Measurements from ENCODE around the gene LZTR1.

Gene LZTR1

DNA sequence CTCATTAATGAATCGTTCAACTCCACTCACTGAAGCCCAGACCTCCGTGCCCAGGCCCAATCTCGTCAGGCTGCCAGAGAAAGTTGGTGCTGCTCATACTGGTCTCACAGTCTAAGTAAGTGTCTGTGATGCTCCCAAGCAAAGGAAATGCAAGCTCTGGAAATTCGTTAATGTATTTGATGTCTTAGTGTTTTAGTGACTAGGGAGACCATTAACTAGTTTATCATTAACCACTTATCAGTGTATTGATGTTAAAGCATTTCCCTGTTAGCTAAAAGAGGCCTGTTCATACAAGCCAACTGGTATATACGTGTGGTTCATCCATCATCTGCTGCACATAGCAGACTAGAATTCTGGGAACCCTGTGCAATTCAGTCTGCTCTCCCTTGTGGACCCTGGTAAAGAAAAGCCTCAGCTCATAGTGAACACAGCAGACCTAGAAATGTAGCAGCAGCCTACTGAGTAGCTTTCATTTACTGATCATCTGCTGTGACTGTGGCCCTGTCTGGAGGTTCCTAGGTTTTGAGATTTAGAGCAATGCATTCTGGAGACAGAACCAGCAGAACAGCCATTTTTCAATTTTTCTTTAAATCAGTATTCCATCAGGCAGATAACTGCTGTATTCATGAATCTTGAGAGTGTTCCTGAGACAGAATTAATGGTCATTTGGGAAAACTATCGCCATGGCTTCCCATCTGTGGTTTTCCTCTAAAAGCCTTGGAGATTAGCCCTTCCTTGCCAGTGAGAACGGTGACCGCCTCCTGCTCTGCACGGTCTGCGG lies 30.8 kb upstream of the LZTR1 start:
- no peak for DNase-seq

DNA sequence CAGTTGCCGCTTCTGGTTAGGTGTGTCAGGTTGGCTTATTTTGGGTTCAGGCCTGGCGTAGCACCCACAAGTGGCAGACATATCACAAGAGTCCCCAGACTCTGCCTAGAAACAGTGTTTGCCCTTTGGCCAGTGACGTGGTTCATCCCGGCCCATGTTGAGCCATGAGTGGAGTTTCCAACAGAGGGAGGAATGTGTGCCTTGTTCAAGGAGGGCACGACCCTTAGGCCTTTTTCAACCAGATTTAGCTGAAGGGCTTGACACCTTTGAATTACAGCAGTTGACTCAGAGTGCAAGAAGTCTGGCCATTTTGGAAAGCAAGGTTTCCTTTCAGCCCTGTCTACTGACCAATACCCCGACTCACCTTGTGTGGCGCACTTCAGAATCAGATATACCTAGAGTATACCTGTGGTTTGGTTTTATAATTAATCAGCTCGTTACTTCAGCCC lies 30.1 kb upstream of the LZTR1 start:
- no peak for DNase-seq

DNA sequence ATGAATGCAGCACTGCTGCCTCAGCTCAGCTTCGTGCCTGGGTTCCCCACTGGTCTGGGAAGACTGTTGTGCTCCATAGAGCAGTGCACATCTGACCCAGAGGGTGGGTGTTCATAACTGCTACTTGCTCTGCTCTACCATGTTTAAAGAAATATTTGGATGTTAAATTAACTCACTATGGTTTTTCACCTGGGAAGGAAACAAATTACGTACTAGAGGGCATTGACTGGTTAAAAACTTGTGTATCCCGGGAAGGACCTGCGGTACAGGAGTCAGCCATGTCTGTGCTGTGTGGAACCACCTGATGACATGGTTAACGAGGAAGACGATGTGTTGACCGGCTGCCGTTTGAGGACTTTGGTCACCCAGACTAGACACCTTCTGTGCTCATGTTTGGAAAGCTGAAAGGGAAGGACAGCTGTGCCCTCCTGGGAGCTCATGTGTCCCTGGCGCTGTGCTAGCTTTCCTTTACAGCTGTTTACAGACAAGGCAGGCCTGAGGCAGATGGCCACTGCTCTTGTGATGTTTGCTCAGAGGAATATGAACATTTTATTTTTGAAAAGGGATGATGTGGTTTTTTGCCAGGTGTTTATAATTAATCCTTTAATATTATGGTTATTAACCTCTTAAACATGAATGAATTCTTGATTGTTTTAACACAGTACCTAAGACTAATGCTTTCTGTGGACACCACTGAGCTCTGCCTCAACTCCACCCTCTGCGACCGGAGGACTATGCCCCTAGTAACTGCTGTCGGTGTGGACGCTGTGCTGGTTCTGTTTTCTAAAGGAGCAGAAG lies 29.4 kb upstream of the LZTR1 start:
- no peak for DNase-seq

DNA sequence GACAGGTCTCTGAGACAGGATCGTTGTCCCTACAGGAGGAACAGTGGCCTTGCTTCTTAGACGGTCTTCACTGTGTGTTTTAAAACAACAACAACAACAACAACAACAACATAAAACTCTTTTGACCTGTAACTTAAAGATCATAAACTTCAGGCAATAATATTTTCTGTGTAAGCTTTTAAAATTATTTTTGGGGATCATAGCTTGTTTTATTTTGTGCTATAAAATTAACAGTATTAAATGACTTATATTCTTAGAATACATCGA lies 28.8 kb upstream of the LZTR1 start:
- DNase-seq, result no peak

DNA sequence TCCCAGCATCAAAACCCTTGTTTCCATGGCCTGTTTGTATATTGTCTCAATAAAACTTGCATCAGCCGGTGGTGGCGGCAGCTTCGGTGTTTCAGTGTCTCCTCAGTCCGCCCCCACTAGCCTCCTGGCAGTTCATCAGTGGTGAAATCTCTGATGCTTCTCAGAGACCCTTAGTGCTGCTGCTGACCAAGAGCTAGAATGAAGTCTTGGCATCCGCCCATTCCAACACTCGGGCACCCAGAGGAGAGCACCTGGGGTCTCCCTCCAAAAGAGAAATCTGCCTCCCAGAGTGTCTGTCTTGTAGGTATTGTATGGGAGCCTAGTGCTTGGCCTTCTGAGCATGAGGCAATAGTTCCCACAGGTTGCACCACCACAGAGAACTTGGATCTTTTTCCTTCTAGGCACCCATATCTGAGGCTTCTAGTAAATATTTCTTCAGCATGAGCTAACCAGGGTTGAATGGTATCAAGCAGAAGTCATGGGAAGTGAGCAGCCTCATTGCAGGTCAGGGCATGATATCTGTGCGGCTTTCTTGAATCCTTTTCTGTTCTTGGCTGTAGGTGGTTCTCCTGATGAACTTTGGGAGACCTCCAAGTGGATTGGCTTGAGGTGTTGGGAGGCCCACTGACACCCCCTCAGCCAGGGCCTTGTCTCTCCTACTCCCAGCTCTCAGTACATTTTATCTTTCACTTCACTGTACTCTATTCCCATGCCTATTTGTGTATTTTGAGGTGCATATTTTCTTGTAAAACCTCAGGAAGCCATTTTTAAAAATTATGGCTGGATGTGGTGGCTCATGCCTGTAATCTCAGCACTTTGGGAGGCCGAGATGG lies 28.2 kb upstream of the LZTR1 start:
- no peak for DNase-seq

DNA sequence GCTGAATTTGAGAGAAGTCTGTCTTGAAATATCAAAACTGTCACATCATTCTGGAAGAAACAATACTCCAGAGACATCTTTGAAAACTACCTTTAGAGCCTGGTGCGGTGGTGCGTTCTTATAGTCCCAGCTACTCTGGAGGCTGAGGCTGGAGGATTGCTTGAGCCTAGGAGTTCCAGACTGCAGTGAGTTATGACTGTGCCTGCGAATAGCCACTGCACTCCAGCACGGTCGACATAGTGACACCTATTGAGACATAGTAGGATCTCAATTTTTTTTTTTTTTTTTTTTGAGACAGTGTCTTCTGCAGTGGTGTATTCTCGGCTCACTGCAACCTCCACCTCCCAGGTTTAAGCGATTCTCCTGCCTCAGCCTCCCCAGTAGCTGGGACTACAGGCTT lies 26.5 kb upstream of the LZTR1 start:
- DNase-seq, result no peak

DNA sequence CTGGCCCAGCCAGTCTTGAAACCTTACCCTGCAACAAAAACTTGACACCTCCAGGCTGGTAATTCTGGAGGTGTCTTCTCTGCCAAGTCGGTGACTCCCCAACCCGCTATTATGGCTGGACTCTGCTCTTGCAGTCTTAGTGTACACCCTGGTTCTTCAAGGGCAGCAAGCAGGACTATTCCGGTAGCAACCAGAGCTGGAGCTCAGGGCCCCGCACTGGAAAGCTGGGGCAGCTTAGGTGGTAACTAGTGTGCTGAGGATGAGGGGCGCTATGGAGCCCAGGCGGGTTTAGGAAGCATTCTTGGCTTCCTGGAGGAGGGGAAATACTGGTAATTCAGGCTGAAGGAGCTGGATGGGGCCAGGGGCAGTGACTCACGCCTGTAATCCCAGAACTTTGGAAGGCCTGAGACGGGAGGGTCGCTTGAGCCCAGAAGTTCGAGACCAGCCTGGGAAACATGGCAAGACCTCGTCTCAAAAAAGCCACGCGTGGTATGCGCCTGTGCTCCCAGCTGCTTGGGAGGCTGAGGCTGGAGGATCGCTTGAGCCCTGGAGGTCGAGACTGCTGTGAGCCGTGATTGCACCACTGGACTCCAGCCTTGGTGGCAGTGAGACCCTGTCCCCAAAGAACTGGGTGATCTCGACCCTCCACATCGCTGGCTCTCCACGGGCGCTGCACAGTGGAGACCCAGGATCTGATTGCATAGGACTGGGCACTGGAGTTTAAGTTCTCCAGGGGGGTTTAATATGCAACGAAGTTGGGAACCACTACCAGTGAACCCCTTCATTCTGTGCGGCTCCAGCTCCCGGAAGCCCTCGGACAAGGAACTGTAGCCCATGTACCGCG lies 25.6 kb upstream of the LZTR1 start:
- no peak for DNase-seq

DNA sequence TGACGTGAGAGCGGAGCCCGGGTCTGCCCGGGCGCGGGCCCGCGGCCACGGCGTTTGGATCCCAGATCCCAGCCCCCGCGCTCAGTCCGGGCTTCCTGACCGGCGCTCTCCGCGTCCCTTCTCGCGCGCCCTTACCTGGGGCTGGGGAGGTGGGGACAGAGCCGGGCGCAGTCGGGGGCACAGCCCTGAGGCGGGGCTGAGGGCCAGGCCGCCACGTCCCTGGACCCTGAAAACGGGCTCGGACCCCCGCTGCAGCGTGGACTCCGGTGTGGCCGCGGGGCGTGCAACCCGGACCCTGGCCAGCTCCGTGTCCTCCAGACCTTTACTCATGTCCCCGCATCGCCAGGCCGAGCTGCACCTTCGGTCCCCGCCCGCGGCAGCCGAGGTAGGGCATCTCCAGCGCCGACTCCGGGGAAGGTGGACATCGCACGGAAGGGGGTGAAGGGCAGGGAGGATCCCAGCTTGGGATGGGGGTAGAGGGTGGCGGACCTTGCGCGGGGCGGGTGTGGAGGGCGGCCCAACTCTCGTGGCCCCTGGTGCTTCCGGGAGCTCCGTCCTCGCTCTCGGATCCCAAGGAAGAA lies 24.9 kb upstream of the LZTR1 start:
- DNase-seq, result no peak

DNA sequence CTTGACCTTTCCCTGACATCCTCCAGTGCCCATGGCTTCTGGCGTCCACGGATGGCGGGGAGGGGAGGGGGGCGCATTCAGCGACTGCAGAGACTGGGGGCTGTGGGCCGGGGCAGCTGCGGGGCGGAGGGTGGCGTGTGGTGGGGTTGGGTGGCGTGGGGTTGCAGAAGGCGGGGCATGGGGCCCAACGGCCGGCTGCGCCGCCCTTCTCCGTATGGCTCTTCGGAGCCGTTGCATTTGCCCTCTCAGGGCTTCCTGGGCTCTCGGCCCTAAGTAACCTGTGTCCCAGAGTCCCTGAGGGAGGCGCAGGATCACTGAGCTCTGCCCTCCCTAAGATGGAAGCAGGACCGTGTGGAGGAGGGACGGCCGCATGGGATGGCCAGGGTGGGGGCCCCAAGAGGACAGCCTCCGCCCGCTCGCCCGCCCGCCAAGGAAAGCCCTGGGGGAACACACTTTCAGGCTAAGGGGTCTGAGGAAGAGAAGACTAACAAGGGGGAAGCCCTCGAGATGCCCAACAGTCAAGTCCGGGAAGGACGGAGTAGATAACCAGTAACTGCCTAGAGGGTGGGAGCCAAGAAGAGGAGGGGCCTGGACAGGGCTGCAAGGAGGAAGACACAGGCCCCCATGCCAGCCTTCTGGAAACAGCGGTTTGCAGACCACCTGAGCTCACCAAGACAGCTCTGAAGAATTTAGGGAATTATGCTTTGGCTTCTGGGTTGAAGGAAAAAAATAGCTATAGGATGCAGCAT lies 24.2 kb upstream of the LZTR1 start:
- no peak for DNase-seq

DNA sequence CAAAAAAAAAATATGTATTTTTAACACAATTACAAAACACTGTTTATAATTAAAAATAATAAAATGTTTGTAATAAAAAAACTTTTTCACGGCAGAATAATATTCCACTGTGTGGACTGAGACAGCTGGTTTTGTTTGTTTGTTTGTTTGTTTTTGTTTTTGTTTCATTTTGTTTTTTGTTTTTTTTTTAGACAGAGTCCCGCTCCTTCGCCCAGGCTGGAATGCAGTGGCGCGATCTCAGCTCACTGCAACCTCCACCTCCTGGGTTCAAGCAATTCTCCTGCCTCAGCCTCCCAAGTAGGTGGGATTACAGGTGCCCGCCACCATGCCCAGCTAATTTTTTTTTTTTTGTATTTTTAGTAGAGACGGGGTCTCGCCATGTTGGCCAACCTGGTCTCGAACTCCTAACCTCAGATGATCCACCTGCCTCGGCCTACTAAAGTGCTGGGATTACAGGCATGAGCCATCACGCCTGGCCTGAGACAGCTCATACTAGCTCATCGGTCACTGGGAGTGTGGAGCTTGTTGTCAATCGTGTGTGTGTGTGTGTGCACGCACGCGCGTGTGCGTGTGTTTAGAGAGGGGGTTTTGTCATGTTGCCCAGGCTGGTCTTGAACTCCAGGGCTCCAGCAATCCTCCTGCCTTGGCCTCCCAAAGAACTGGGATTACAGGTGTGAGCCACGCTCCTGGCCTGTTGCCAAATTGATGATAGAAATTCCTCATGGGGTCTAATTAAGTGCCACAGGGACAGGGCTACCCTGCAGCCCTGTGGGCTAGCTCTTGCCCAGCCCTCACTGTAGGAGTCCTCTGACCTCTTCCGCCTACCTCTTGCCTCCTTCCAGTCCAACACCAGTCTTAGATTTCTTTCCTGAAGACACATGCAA lies 22.3 kb upstream of the LZTR1 start:
- DNase-seq, result no peak

DNA sequence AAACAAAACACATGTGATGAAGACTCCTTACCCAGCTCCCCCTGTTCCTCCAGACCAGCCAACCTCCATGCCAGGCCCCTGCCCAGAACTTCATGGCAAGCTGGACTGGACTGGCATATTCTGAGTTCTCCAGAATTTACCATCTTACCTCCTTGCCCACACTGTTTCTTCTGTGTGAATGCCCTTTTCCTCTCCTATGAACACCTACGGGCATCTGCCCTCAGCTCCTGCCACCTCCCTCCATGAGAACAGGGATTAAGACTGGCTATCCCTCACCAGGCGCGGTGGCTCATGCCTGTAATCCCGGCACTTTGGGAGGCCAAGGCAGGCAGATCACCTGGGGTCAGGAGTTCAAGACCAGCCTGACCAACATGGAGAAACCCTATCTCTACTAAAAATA lies 21.5 kb upstream of the LZTR1 start:
- no peak for DNase-seq

DNA sequence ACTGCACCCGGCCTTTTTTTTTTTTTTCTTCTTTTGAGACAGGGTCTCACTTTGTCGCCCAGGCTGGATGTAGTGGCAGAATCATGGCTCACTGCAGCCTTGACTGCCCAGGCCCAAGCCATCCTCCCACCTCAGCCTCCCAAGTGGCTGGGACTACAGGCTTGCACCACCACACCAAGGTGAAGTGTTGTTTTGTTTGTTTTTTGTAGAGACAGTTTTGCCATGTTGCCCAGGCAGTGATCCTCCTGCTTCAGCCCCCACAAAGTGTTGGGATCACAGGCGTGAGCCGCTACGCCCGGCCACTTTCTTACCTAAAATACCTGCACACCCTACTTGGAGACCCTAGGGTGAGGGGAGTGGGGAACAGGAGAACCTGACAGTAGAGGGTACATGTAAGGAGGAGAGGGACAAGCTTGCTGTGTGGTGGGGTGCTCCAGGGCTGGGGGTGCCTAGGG lies 19.6 kb upstream of the LZTR1 start:
- no peak for DNase-seq

DNA sequence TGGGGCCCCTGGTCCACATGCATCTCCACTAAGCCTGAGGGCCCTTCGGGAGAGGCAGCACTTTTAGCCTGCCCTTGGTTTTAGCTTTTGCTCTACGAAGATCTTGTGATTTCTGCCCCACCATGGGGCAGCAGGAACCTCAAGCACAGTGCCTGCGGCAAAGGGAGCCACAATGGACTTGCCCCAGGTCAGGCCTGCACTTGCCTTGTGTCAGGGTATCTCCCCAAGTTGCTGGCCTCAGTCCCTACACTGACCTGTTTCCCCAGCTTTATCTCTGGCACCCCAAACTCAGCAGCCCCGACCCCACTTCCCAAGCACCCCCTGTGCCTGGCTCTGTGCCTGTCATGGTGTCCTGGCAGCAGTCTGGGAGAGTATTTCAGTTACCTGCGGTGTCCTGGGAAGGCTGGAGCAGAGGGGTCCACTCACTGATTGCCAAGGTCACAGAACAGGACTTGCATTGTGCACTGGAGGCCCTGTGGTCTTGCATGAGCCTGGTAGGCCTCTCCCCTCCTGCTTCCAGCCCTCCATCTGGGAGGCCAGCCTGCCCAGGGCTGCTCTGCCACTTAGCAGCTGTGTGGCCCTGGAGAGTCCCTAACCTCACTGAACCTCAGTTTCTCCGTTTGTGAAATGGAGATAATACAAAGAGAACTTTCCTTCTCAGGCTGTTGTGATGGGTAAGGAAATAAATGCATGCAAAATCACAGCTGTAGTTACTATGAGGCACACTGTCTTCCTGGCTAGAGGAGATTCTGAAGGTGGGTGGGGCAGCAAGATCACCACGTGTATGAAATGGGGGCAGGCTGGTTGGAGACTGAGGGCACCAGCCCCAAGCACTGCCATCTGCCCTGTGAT lies 18.7 kb upstream of the LZTR1 start:
- DNase-seq, result no peak

DNA sequence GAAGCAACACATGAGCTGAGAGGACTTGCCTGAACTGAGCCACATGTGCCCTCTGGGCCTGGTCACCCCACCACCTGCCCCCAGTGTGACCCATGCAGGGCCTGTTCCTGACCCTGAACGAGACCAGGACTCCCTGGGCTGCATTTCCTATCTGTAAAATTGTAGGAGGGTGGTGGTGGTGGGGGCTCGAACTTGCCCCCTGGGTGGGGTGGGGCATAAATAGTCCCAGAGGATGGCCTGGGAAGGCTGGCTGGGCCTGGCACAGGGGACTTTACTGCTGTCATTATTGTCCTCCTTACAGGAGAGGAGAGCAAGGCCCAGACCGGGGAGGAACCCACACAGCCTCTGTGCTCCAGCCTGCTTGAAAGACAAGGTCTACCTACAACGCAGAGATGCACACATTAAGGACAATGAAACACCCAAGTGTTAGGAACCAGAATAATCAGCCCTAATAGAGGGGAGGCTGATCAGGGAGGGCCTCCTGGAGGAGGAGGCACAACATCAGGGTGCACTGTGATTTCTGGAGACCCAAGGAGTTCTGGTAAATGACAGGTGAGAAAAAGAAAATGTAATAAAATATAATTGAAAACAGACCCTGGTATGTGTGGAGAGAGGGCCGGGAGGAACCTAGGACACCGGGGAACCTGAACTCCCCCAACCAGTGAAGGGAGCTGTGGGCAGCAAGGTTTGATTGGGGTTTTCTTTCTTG lies 17.9 kb upstream of the LZTR1 start:
- no peak for DNase-seq

DNA sequence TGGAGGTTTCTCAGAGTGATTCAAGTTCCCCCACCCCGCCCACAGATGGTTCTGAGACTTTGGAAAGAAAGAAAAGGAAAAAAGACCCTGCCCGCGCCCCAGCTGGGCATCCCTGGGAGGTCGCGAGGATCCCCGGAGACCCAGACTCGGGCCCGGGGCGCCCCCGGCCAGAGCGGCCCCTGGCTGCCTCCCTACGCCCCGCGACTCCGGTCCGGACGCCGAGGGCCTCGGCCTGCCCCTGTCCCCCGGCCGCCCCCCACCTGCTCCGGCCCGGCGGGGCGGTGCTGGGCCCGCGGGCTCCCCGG lies 17.3 kb upstream of the LZTR1 start:
- no peak for DNase-seq

DNA sequence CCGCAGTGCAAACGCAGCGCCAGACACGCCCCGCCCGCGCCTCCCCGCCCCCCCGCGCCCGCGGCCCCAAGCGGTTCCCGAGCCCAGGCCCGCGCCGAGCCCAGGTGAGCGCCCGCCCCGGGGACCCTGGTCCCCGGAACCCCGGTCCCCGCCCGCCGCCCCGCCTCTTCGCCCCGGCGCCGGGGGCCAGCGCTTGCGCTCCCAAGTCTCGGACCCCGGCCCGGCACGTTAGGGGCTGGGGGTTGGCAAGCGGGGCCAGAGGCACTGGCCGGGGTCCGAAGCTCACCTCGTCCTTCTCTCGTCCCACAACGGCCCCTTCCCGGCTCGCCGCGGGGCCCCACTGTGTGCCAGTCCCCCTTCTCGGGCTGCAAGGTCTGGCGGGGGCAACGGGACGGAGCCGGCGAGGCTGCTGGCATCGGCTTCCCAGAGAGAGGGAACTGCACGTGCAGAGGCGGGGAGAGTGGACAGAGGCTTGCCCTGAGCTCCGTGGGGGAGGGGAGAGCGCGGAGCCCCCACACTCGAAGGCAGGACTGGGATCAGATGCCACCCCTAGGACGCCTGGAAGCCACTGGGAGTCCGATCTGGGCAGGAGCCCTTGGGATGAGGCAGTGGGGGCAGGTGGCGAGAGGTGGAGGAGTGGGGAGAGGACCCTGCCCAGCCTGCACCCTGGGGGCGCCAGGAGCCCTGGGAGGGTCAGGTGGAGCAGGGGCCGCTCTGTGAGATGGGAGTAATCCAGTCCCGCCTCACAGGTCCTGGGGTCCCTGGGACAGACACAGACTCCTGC lies 16.8 kb upstream of the LZTR1 start:
- DNase-seq, result no peak

DNA sequence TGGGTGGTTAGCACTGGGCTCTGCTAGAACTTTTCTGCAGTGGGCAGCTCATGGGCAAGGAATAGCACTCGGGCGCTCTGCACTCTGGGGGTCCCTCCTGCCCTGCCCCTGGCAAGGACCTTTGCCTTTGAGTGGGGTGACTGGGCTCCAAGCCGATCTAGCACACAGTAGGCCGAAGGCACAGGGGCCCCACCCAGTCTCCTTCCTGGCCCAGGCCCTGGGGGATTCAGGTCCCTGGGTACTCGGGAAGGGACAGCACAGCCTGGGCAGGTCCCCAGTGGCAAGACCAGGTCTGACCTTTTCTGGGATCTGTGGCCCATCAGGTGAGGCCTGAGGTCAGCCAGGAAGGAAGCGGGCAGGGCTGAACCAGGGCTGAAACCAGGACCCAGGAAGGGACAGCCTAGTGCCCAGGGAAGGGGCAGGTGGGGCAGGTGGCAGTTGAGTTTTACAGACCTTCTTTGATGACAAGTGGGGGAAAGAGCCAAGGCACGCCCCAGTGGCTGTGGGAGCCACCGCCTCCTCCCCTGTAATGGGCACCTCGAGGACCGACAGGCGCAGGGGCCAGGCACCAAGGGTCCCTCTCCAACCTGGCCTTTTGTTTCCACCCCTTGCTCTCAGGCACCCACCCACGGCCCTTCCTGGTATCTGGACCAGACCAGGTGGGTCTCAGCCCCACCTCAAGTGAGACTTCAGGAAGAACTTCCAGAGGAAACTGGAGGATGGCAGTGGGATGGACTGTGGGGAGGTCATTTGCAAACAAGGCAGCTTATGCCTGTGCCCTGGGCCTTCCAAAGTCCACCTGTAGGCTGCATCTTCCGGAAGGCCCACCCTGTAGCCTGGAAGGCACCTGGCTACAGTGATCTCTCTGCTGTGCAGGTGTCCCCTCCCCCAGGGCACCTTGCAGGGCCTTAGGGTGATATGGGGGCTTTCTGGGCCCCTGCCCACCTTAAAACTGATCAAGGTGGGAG lies 15.9 kb upstream of the LZTR1 start:
- no peak for DNase-seq

Measured in CD4-positive, alpha-beta T cell treated with Interleukin-10 for 1 hour (primary cell).